Measurements from ENCODE around the gene TAS1R1. TPM values are rescaled to one million over a fixed set of nuclear protein-coding genes. Genes with fewer than 3 reads are reported as not detected.

TAS1R1 gene
- polyA plus RNA-seq, 1 donor from 2014 or later: not detected

GRCh38 chr1:6512908-6513280 lies 42.2 kb upstream of the TAS1R1 start:
- H3K79me2 ChIP-seq (replicated peaks; ENCODE audit: insufficient read depth, low read length): no peaks in the 10 kb centered on the region
- H2AFZ ChIP-seq (ENCODE audit: low read depth, low read length): no peak overlapping the region
- no peak overlapping the region for H3K9ac ChIP-seq (ENCODE audit: low read length)
- no peak overlapping the region for H3K27ac ChIP-seq (ENCODE audit: low read length)
- no peaks in the 10 kb centered on the region for H3K27me3 ChIP-seq (ENCODE audit: insufficient read depth, low read depth, low read length)
- no peaks in the 10 kb centered on the region for H3F3A ChIP-seq (ENCODE audit: insufficient read depth, low read length, poor library complexity, severe bottlenecking)
- no peaks in the 10 kb centered on the region for H3K9me3 ChIP-seq (ENCODE audit: low read length)
- no peak for TF ChIP-seq TAF1 (IDR thresholded peaks at IDR 0.05; ENCODE audit: low read depth)
- no peak for TF ChIP-seq MXI1 (conservative IDR thresholded peaks at IDR 0.05; ENCODE audit: poor library complexity, severe bottlenecking)
- TF ChIP-seq POLR2AphosphoS5 (IDR thresholded peaks at IDR 0.05): no peak
- TF ChIP-seq EP300 (conservative IDR thresholded peaks at IDR 0.05; ENCODE audit: poor library complexity, severe bottlenecking): no peak
- TF ChIP-seq, protein P1, sequence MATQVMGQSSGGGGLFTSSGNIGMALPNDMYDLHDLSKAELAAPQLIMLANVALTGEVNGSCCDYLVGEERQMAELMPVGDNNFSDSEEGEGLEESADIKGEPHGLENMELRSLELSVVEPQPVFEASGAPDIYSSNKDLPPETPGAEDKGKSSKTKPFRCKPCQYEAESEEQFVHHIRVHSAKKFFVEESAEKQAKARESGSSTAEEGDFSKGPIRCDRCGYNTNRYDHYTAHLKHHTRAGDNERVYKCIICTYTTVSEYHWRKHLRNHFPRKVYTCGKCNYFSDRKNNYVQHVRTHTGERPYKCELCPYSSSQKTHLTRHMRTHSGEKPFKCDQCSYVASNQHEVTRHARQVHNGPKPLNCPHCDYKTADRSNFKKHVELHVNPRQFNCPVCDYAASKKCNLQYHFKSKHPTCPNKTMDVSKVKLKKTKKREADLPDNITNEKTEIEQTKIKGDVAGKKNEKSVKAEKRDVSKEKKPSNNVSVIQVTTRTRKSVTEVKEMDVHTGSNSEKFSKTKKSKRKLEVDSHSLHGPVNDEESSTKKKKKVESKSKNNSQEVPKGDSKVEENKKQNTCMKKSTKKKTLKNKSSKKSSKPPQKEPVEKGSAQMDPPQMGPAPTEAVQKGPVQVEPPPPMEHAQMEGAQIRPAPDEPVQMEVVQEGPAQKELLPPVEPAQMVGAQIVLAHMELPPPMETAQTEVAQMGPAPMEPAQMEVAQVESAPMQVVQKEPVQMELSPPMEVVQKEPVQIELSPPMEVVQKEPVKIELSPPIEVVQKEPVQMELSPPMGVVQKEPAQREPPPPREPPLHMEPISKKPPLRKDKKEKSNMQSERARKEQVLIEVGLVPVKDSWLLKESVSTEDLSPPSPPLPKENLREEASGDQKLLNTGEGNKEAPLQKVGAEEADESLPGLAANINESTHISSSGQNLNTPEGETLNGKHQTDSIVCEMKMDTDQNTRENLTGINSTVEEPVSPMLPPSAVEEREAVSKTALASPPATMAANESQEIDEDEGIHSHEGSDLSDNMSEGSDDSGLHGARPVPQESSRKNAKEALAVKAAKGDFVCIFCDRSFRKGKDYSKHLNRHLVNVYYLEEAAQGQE (IDR thresholded peaks at IDR 0.05; ENCODE audit: borderline replicate concordance): no peak
- TF ChIP-seq EZH2 (IDR thresholded peaks at IDR 0.05; ENCODE audit: borderline replicate concordance, insufficient read depth, low read length, poor library complexity, severe bottlenecking): no peak
- TF ChIP-seq RAD21 (conservative IDR thresholded peaks at IDR 0.05): no peak
- TF ChIP-seq, protein P2, sequence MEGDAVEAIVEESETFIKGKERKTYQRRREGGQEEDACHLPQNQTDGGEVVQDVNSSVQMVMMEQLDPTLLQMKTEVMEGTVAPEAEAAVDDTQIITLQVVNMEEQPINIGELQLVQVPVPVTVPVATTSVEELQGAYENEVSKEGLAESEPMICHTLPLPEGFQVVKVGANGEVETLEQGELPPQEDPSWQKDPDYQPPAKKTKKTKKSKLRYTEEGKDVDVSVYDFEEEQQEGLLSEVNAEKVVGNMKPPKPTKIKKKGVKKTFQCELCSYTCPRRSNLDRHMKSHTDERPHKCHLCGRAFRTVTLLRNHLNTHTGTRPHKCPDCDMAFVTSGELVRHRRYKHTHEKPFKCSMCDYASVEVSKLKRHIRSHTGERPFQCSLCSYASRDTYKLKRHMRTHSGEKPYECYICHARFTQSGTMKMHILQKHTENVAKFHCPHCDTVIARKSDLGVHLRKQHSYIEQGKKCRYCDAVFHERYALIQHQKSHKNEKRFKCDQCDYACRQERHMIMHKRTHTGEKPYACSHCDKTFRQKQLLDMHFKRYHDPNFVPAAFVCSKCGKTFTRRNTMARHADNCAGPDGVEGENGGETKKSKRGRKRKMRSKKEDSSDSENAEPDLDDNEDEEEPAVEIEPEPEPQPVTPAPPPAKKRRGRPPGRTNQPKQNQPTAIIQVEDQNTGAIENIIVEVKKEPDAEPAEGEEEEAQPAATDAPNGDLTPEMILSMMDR (IDR thresholded peaks at IDR 0.05; ENCODE audit: poor library complexity, severe bottlenecking): no peak
- no peak for TF ChIP-seq SMC3 (conservative IDR thresholded peaks at IDR 0.05; ENCODE audit: poor library complexity)
- H3K4me3 ChIP-seq (ENCODE audit: low read length): no peak overlapping the region
- H3K36me3 ChIP-seq (ENCODE audit: insufficient read depth, low read length): no peaks in the 10 kb centered on the region
- no peak overlapping the region for H3K4me2 ChIP-seq (ENCODE audit: low read length)
- no peaks in the 10 kb centered on the region for H4K20me1 ChIP-seq (ENCODE audit: insufficient read depth)
- no peaks in the 10 kb centered on the region for H3K9me2 ChIP-seq (ENCODE audit: insufficient read depth, low read length)

DNA sequence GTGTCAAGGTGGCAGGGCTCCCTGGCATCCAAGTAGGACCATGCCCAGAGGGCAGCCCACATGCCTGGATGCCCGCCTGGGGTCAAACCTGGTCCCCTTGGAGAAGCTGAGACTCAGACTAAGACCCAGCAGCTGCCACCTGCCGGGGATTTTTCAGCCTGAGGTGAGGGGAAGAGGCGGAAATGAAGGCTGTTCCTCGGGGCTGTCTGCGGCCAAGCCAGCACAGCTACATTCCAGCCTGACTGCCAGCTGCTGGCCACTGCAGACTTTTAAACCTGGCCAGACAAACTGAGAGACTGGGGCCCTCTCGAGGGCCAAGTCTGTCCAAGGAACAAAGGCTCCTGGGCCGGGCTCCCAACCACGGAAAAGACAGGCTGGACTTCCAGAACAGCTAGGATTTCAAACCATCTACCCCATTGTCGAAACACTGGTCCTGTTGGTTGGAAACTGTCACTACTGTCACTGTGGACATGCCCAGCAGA lies 41.7 kb upstream of the TAS1R1 start:
- Histone ChIP-seq H3K9ac (ENCODE audit: low read length) (no peak overlapping the region), H3K79me2 (replicated peaks; ENCODE audit: insufficient read depth, low read length) (no peaks in the 10 kb centered on the region), H3K27ac (ENCODE audit: low read length) (no peak overlapping the region), H3K27me3 (ENCODE audit: insufficient read depth, low read depth, low read length) (no peaks in the 10 kb centered on the region), H3K36me3 (ENCODE audit: insufficient read depth, low read length) (no peaks in the 10 kb centered on the region), H3K9me2 (ENCODE audit: insufficient read depth, low read length) (no peaks in the 10 kb centered on the region), H3F3A (ENCODE audit: insufficient read depth, low read length, poor library complexity, severe bottlenecking) (no peaks in the 10 kb centered on the region), H4K20me1 (ENCODE audit: insufficient read depth) (no peaks in the 10 kb centered on the region), H3K4me3 (ENCODE audit: low read length) (no peak overlapping the region), H2AFZ (ENCODE audit: low read depth, low read length) (no peak overlapping the region), H3K4me2 (ENCODE audit: low read length) (no peak overlapping the region), H3K9me3 (ENCODE audit: low read length) (no peaks in the 10 kb centered on the region)
- TF ChIP-seq, protein P2 (IDR thresholded peaks at IDR 0.05; ENCODE audit: poor library complexity, severe bottlenecking): no peak
- TF ChIP-seq TAF1 (IDR thresholded peaks at IDR 0.05; ENCODE audit: low read depth): no peak

Data from neural cell (in vitro differentiated cells).